HG03159 (cell line): ENCODE results near the gene CR1.
A peak's percentile ranks its signal among the peaks of the same experiment; 100 is the strongest.
"Not testable (repeated sequence)": the region's sequence is repeated elsewhere in the genome, so short reads cannot be mapped to it uniquely, and the experiment has no call there.

Experiments used
- ATAC-seq: cut with Tn5 transposase; IDR thresholded peaks from one replicate; pipeline ENCODE4 v1.9.1; 2021; ENCODE audit warnings: mild to moderate bottlenecking, moderate library complexity; ENCODE audit not compliant: unreplicated experiment

CR1 gene

DNA sequence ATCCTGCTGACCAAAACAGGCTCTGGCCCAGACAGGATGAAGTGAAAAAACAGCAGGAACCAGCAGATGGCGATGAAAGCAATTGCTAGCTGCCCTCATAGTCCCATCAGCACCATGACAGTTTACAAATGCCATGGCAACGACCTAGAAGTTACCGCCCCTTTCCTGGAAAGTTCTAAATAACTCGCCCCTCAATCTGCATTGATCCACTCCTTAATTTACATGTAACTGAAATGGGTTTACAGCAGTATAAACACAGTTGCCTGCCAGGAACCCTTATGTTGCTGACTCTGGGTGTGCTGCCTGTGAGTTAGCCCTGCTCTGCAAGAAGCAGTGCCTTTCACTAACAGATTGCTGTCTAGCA lies 83.5 kb downstream of the CR1 start:
- peak; percentile 93 for ATAC-seq

DNA sequence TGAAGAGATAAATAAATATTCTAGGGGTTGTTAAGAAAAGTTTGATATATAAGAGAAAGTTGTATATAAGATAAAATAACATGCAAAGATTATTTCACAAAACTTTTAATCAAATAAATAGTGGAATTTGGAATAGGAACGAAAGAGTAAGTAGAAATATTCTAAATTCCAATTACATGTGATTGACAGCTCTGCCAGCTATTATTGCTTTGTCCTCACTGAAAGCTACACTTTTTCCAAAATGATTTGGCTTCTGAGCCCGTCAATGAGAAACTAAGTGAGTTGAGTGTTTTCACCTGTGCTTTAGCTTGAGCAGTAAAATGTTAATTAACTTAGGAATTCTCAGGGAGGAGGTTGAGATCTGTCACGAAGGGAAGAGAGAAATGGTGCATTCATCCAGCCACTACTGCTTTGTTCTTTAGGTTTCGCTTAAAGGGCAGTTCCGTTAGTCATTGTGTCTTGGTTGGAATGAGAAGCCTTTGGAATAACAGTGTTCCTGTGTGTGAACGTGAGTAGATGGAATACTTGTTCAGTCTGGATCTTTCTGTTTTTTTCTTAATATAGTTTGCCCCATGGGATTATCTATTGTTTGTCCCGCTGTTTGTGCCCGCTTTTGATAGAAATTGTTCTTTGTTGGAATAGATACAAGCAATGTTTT lies 85.7 kb downstream of the CR1 start:
- ATAC-seq = no peak

DNA sequence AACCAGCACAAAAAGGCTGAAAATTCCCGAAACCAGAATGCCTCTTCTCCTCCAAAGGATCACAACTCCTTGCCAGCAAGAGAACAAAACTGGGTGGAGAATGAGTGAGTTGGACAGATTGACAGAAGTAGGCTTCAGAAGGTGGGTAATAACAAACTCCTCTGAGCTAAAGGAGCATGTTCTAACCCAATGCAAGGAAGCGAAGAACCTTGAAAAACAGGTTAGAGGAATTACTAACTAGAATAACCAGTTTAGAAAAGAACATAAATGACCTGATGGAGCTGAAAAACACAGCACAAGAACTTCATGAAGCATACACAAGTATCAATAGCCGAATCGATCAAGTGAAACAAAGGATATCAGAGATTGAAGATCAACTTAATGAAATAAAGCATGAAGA lies 93.5 kb downstream of the CR1 start:
- ATAC-seq = not testable (repeated sequence)

DNA sequence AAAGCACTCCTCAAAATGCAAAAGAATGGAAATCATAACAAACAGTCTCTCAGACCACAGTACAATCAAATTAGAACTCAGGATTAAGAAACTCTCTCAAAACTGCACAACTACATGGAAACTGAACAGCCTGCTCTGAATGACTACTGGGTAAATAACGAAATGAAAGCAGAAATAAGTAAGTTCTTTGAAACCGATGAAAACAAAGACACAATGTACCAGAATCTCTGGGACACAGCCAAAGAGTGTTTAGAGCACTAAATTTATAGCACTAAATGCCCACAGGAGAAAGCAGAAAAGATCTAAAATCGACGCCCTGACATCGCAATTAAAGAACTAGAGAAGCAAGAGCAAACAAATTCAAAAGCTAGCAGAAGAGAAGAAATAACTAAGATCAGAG lies 95.2 kb downstream of the CR1 start:
- ATAC-seq = not testable (repeated sequence)

DNA sequence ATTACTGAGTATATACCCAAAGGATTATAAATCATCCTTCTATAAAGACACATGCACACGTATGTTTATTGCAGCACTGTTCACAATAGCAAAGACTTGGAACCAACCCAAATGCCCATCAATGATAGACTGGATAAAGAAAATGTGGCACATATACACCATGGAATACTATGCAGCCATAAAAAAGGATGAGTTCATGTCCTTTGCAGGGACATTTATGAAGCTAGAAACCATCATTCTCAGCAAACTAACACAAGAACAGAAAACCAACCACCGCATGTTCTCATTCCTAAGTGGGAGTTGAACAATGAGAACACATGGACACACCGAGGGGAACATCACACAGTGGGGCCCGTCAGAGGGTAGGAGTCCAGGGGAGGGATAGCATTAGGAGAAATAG lies 98.1 kb downstream of the CR1 start:
- ATAC-seq = not testable (repeated sequence)

DNA sequence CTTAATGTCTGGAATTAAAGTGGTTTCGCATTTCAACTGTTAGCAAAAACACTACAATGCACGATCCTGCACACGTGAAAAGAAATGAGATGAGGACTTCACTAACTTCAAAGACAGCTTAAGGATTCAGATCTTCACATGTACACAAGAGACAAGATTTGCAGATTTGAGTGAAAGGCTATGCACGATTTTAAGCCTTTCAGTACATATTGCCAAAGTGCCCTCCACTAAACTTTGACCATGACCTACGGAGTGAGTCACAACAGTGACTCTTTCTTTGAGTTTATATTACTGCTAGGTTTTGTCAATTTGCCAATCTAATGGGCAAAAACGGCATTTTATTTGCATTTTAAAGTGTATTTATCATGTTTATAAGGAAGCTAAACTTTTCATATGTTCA lies 107.8 kb downstream of the CR1 start:
- ATAC-seq = no peak

DNA sequence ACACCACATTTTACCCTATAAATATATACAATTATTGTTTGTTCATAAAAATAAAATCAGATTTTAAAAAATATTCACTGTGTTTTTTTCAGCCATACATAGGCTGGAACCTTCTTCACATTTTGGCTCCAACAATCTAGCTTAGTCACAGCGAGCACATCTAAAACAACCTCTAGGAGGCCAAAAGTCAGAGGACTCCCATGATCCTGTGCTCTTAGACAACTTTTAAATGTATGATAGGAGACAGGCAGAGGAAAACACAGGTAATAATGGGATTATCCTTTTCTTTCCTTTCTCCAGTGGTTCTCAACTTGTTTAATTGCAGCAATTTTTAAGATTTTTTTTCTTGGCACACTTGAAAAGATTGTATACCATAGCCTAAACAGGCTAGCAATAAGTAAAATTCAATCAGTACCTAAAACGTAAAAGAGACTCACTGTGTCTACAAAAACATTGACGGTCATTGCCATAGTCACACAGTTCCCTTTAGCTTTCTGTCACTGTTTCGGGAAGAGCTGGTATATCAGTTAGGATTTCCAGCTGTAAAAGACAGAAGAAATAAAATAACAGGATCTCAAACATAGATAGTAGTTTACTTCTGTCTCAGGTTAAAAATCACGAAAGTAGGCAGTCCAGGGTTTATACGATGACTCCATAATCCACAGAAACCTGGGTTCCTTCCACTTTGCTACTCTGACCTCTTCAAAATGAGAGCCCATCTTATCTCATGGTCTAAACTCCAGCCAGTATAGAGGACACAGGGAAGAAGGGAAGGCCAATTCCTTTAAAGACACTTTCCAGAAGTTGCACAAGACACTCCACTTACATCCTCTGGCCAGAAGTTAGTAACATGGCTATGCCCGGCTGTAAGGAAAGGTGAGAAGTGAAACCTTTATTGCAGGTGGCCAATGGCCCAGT lies 109.7 kb downstream of the CR1 start:
- no peak for ATAC-seq

DNA sequence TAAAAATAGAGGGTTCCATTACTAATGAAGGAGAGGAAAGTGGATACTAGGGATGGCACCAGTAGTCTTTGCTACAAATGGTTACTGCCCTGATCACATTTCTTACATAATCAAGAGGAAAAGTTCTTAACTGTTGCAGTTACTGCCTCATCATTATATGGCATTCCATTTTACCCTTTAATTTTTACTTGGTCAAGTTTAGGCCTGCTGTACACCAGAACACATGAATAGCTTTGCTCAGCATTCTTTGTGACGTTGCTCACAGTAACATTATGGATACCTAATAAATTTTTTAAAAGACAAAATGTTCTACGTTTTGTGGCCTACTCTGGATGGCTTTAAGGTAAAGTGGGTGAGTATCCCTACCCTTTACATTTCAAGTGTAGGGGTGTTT lies 110.4 kb downstream of the CR1 start:
- no peak for ATAC-seq

DNA sequence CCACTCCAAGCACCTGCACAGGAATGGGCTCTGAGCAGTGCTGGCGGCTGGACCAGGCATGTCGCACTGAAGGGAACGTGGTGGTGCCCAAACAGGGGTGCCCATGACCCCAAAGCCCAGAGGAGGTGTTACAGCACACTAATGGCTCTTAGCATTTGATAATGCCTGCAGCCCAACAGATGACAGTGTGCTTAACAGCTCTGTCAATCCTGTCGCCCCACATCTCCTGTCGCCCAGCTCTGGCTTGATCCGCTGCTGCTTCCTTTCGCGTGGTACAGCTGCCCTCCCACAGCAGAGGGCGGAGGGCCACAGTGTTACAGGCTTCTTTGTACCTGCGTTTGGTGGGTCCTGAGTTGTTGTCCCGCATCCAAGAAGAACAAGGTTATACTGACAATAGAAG lies 116.8 kb downstream of the CR1 start:
- no peak for ATAC-seq

DNA sequence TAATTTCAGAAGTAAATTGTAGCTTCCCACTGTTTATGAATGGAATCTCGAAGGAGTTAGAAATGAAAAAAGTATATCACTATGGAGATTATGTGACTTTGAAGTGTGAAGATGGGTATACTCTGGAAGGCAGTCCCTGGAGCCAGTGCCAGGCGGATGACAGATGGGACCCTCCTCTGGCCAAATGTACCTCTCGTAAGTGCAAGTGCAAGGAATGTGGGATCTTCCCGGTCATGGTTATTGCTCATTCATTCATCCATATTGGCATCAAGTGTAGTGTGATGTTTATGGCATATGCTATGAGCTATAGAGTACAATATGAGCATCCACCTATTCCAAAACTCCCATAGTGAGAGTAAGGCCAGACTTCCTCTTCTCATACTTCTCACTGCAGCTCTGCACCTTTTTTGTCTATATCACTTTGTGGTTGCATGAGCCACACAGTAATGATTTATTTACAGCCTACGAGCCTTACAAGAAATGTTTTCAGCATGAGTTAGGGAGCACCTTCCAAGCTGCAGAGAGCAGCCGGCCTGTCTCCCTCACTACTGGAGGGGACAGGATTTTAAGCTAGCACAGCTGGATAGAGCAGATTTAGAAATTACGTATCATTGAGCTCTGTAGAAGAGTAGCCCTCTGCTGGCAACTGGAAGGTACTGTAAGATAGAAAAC lies 124.0 kb downstream of the CR1 start:
- ATAC-seq = peak; percentile 96

DNA sequence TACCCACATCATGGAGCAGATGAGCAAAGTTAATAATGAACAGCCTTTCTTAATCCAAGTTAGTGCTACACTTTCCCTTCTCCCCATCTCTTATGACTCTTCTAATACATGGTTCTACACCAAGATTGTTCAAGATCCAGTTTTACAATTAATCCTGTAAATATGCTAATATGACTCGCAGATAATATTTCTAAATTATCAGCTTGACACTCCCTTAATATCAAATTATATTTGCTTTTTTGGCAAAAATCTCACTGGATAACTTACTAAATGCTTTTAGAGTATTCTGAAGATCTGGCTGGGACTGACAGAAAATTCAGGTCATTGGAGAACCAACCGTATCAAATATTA lies 124.6 kb downstream of the CR1 start:
- no peak for ATAC-seq

DNA sequence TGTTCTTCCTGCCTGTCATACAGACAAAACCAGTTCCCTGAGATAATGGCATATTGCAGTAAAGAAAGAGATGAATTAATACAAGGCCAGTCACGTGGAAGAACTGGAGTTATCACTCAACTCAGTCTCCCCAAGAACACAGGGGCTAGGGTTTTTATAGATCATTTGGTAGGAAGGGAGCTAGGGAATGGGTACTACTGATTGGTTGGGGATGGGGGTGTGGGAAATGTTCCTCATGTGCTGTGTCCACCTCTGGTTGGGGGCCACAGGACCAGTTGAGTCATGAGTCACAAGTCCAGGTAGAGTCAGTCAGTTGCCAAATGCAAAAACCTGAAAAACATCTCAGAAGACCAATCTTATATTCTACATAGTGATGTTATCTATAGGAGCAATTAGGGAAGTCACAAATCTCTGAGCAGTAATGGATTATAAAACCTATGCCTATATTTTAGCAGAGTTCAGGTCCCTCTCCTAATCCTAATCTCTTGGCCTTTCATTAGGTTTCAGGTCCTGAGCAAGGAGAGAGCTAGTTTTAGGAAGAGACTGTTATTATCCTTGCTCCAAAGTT lies 129.6 kb downstream of the CR1 start:
- not testable (repeated sequence) for ATAC-seq

DNA sequence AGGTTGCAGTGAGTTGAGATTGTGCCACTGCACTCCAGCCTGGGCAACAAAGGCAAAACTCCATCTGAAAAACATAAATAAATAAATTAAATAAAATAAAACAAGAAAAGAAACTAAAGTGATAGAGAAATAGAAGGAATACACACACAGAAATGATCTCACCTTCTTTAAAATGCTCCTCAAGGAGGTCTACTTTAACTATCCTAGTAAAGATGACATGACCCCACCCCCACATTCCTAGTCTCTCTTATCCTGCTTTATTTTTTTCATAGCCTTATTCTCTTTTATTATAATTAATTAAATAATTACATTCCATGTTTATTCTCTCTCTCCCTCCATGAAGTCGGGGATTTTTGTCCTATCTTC lies 131.0 kb downstream of the CR1 start:
- ATAC-seq = no peak

DNA sequence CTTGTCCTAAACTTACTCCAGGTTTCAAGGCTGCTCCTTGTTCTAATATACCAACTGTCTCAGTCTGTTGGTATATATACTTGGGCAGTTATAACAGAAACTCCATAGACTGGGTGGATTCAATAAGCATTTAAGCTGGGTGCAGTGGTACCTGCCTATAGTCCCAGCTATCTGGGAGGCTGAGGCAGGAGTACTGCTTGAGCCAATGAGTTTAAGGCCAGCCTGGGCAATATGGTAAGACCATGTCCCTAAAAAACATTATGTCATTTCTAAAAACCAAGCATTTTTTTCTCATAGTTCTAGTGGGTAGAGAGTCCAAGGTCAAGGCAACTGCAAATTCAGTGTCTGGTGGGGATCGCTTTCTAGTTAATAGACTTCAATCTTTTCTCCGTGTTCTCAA lies 131.5 kb downstream of the CR1 start:
- no peak for ATAC-seq

DNA sequence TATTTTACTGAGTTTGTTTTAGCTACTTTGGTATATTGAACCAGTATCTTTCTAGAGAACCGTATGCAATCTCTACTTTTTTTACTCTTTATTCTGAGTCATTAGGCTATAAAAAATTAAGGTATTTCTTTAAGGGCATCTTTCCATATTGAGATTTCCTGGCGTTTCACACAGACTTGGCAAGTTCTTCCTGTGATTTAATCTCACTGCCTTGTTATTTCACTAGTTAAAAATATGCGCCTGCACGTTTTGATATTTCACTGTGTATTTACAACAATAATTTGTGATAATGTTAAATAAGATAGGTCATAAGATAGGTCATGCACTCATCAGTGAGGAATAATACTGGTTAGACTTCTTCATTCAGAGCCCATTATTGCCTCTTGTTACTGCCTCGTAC lies 132.8 kb downstream of the CR1 start:
- ATAC-seq = no peak

DNA sequence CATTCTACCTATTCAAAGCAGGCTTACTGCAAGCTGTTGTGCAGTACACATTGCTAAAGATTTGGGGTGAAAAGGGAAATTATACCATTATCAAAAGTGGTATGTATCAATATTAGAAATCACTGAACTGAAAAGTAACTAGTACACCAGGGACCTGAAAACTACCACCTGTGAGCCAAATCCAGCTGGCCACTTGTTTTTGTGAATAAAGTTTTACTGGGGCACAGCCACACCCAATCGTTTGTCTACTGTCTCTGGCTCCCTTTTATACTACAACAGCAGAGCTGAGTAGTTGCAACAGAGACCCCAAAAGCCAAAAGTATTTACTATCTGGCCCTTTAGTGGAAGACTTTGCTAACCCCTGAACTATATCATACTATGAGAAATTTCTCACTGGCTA lies 135.2 kb downstream of the CR1 start:
- ATAC-seq = no peak

DNA sequence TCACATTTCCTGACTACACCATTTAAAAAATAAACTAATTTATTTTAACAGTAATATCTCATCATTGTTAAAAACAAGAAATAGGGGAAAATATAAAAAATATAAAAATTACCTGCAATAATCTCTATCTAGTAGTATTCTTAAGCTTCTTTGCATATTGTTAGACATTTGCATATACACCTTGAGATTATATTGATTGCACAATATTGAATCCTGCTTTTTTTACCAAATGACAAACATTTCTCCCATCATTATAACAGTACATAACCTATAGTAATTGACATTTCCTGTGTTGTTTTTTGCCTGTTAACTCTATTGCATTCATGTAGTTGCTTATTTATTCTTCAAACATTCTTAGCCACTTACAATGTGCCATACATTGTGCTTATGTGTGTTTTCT lies 137.3 kb downstream of the CR1 start:
- ATAC-seq = no peak

DNA sequence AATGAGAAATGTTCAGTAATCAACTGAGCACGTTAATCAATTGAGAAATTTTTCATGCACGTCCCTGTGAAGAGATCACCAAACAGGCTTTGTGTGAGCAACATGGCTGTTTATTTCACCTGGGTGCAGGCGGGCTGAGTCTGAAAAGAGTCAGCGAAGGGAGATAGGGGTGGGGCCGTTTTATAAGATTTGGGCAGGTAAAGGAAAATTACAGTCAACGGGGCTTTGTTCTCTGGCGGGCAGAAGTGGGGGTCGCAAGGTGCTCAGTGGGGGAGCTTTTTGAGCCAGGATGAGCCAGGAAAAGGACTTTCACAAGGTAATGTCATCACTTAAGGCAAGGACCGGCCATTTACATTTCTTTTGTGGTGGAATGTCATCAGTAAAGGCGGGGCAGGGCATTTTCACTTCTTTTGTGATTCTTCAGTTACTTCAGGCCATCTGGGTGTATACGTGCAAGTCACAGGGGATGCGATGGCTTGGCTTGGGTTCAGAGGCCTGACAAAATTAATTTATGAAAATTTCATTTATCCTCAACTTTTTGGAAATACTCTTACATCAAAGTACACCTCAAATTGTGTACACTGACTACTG lies 137.8 kb downstream of the CR1 start:
- not testable (repeated sequence) for ATAC-seq

DNA sequence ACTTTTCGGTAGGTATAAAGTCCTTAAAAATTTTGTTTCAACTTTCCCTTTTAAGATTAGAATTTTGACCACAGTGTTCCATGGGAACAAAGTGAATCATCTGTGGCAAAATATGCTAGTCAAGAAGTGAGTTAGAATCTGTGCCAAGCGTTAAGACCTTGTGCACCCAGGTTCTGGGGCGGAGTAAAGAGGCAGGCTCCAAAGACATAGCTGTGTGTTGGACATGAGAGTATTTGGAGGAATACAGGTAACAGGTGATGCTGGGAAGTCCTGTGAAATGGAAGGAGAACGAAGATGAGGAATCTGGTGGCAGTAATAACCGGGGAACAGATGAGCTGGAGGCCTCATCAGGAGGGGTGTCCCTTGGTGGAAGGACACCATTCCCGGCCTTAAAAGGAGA lies 138.3 kb downstream of the CR1 start:
- not testable (repeated sequence) for ATAC-seq

DNA sequence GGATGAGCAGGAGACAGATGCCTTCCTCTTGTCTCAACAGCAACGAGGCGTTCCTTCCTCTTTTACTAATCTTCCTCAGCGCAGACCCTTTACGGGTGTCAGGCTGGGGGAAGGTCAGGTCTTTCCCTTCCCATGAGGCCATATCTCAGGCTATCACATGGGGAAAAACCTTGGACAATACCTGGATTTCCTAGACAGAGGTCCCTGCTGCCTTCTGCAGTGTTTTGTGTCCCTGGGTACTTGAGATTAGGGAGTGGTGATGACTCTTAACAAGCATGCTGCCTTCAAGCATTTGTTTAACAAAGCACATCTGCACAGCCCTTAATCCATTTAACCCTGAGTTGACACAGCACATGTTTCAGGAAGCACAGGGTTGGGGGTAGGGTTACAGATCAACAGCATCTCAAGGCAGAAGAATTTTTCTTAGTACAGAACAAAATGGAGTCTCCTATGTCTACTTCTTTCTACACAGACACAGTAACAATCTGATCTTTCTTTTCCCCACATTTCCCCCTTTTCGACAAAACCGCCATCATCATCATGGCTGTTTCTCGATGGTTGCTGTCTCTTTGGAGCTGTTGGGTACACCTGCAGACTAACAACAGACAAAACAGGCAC lies 139.7 kb downstream of the CR1 start:
- ATAC-seq = not testable (repeated sequence)
